SK-N-SH (cell line): ENCODE measurements around the gene GATAD2A. TPM values are rescaled to one million over a fixed set of nuclear protein-coding genes. Genes with fewer than 3 reads are reported as not detected.

Experiments
- CTCF ChIA-PET: fragments of 300-600, 350-600 bp; formaldehyde crosslinking; extraction: SDS; loops from one replicate; lab custom pipeline; 2021; lab: Yijun Ruan, JAX
- POLR2A ChIA-PET: fragments of 350-600 bp; sonication (Branson Sonifier 250); formaldehyde crosslinking; extraction: SDS; loops from one replicate; lab custom pipeline; 2020; ENCODE audit warnings: antibody characterized with exemption, inconsistent platforms; lab: Yijun Ruan, JAX
- DNase-seq: peaks from one replicate; pipeline ENCODE4 v3.0.0; 2012
- H2AFZ ChIP-seq: fragments of 200-600 bp; sonication (generic); 2 replicates; pipeline ENCODE4 v1.8.1; 2016; ENCODE audit warnings: antibody characterized with exemption, mild to moderate bottlenecking, low read depth
- H3F3A ChIP-seq: fragments of 200-600 bp; sonication (generic); replicated peaks from 2 replicates; pipeline ENCODE3; 2016; ENCODE audit warnings: antibody characterized with exemption, mild to moderate bottlenecking; ENCODE audit not compliant: insufficient read depth
- H3K27ac ChIP-seq, 2 experiments: fragments of 200-500 bp in 1 of 2; fragments of 200-600 bp in 1 of 2; sonication (Bioruptor generic) in 1 of 2; sonication (generic), shearing (Covaris generic) in 1 of 2; 2 replicates each; pipeline versions ENCODE4 v1.5.1 to v1.6.1; 2014 to 2016; ENCODE audit warnings: low read depth in 2 of 2, inconsistent platforms in 1 of 2, low read length in 1 of 2, mild to moderate bottlenecking in 1 of 2, mixed read lengths in 1 of 2
- H3K27me3 ChIP-seq: fragments of 200-600 bp; sonication (generic), shearing (Covaris generic); 2 replicates; pipeline ENCODE4 v1.6.1; 2016; ENCODE audit warnings: mixed run types; ENCODE audit not compliant: insufficient read depth
- H3K36me3 ChIP-seq, 2 experiments: fragments of 200-500 bp in 1 of 2; fragments of 200-600 bp in 1 of 2; sonication (Bioruptor generic) in 1 of 2; sonication (generic) in 1 of 2; replicated peaks in 1 of 2; 2 replicates each; pipeline versions ENCODE3 to v1.5.1; 2014 to 2016; ENCODE audit warnings: low read length in 1 of 2, mild to moderate bottlenecking in 1 of 2; ENCODE audit not compliant: insufficient read depth in 2 of 2, control insufficient read depth in 1 of 2
- H3K4me1 ChIP-seq, 2 experiments: fragments of 200-500 bp in 1 of 2; fragments of 200-600 bp in 1 of 2; sonication (Bioruptor generic) in 1 of 2; sonication (generic), shearing (Covaris generic) in 1 of 2; 2 replicates each; pipeline versions ENCODE4 v1.5.1 to v1.6.1; 2014 to 2016; ENCODE audit warnings: low read depth in 1 of 2, low read length in 1 of 2, mixed run types in 1 of 2; ENCODE audit not compliant: insufficient read depth in 2 of 2, control insufficient read depth in 1 of 2
- H3K4me2 ChIP-seq: fragments of 200-600 bp; sonication (generic), shearing (Covaris generic); 2 replicates; pipeline ENCODE4 v1.6.1; 2017; ENCODE audit warnings: mixed run types
- H3K4me3 ChIP-seq, 2 experiments: fragments of 200-500 bp in 1 of 2; fragments of 200-600 bp in 1 of 2; sonication (Bioruptor generic) in 1 of 2; sonication (generic), shearing (Covaris generic) in 1 of 2; 2 replicates each; pipeline versions ENCODE4 v1.5.1 to v1.8.1; 2014 to 2016; ENCODE audit warnings: low read depth in 2 of 2, inconsistent platforms in 1 of 2, low read length in 1 of 2, mild to moderate bottlenecking in 1 of 2, mixed read lengths in 1 of 2, moderate library complexity in 1 of 2
- H3K79me2 ChIP-seq: fragments of 200-600 bp; sonication (generic); 2 replicates; pipeline ENCODE4 v1.8.1; 2017; ENCODE audit warnings: mild to moderate bottlenecking; ENCODE audit not compliant: insufficient read depth
- H3K9ac ChIP-seq: fragments of 200-600 bp; sonication (generic); 2 replicates; pipeline ENCODE4 v1.6.1; 2017; ENCODE audit warnings: mixed run types
- H3K9me2 ChIP-seq: fragments of 200-600 bp; sonication (generic); 2 replicates; pipeline ENCODE4 v1.6.1; 2017; ENCODE audit warnings: mixed run types
- H3K9me3 ChIP-seq: fragments of 200-600 bp; sonication (generic); 2 replicates; pipeline ENCODE4 v1.6.1; 2017; ENCODE audit warnings: mixed run types, mild to moderate bottlenecking, moderate library complexity
- H4K20me1 ChIP-seq: fragments of 200-600 bp; sonication (generic); 2 replicates; pipeline ENCODE4 v1.6.1; 2017; ENCODE audit warnings: mild to moderate bottlenecking, mixed run types; ENCODE audit not compliant: insufficient read depth
- CTCF ChIP-seq: fragments of 200-600 bp; sonication (generic); IDR thresholded peaks from 2 replicates; pipeline ENCODE4 v1.6.1; 2017; ENCODE audit warnings: antibody characterized with exemption, mild to moderate bottlenecking, moderate library complexity
- FOXJ3 ChIP-seq: sonication (generic); formaldehyde crosslinking; IDR thresholded peaks from 2 replicates; pipeline ENCODE4 v1.5.1; 2020; ENCODE audit warnings: mild to moderate bottlenecking, missing genetic modification reagents
- NRF1 ChIP-seq: IDR thresholded peaks from 2 replicates; pipeline ENCODE4 v1.6.1; 2012; ENCODE audit warnings: low read depth, mild to moderate bottlenecking, low read length
- RAD21 ChIP-seq: IDR thresholded peaks from 2 replicates; pipeline ENCODE4 v1.6.1; 2012; ENCODE audit warnings: mild to moderate bottlenecking, low read length
- RFX5 ChIP-seq: IDR thresholded peaks from 2 replicates; pipeline ENCODE4 v1.6.1; 2012; ENCODE audit warnings: mild to moderate bottlenecking, improper control_type of control experiment, low read length
- RXRA ChIP-seq: IDR thresholded peaks from 2 replicates; pipeline ENCODE4 v1.4.0; 2012; ENCODE audit warnings: low read depth, mild to moderate bottlenecking, borderline replicate concordance
- SIN3A ChIP-seq: IDR thresholded peaks from 2 replicates; pipeline ENCODE4 v1.6.1; 2012; ENCODE audit warnings: low read depth, mild to moderate bottlenecking, low read length, moderate library complexity, borderline replicate concordance
- TCF12 ChIP-seq: IDR thresholded peaks from 2 replicates; pipeline ENCODE4 v1.4.0; 2012
- YY1 ChIP-seq: IDR thresholded peaks from 2 replicates; pipeline ENCODE4 v1.4.0; 2012; ENCODE audit warnings: low read depth, mild to moderate bottlenecking
- ZBTB33 ChIP-seq: IDR thresholded peaks from 2 replicates; pipeline ENCODE4 v1.4.0; 2012; ENCODE audit warnings: low read depth, borderline replicate concordance
- WGBS: methylation state at CpG from one replicate; pipeline ENCODE4 v1.1.6; 2017; ENCODE audit warnings: low lambda C conversion rate; 5-methylcytosine and 5-hydroxymethylcytosine counted together
- polyA plus RNA-seq, 3 experiments: library from polyadenylated mRNA; depleted of rRNA; stranded (reverse); fragments of >200 nt; gene quantifications; 2 replicates each; pipeline ENCODE4 v1.2.3, GENCODE V29; 2012
- TF ChIP-seq, protein P1 (sequence below): IDR thresholded peaks from 2 replicates; pipeline ENCODE4 v1.6.1; 2012; ENCODE audit warnings: mild to moderate bottlenecking, low read depth, low read length, moderate library complexity

The GATAD2A gene
- polyA plus RNA-seq, 1 of the 3 experiments (the other 2 are of a cell fraction) = 36.6 TPM

- ChIA-PET CTCF (interaction anchor here (2.1 to 3.4 kb wide), 2 partner anchors 13 to 134 kb away, joined by 8 to 25 read pairs; no protein-coding TSS in a partner anchor), POLR2A (no interaction called here)
- Histone ChIP-seq H2AFZ (no peak overlapping the region), H3K27me3 (no peaks in the 10 kb centered on the region), H3K9me3 (no peaks in the 10 kb centered on the region), H3K9me2 (no peaks in the 10 kb centered on the region), H3K27ac (no peak overlapping the region), H3K4me2 (no peak overlapping the region), H3K4me1 (no peaks in the 10 kb centered on the region), H3F3A (peaks cover 8% of the 10 kb centered on the region), H3K4me3 (no peak overlapping the region), H3K79me2 (no peaks in the 10 kb centered on the region), H4K20me1 (no peaks in the 10 kb centered on the region), H3K36me3 (peaks cover 11 to 50% of the 10 kb centered on the region in 2 experiments), H3K9ac (no peak overlapping the region)
- TF ChIP-seq RXRA = no peak
- TF ChIP-seq, protein P1, sequence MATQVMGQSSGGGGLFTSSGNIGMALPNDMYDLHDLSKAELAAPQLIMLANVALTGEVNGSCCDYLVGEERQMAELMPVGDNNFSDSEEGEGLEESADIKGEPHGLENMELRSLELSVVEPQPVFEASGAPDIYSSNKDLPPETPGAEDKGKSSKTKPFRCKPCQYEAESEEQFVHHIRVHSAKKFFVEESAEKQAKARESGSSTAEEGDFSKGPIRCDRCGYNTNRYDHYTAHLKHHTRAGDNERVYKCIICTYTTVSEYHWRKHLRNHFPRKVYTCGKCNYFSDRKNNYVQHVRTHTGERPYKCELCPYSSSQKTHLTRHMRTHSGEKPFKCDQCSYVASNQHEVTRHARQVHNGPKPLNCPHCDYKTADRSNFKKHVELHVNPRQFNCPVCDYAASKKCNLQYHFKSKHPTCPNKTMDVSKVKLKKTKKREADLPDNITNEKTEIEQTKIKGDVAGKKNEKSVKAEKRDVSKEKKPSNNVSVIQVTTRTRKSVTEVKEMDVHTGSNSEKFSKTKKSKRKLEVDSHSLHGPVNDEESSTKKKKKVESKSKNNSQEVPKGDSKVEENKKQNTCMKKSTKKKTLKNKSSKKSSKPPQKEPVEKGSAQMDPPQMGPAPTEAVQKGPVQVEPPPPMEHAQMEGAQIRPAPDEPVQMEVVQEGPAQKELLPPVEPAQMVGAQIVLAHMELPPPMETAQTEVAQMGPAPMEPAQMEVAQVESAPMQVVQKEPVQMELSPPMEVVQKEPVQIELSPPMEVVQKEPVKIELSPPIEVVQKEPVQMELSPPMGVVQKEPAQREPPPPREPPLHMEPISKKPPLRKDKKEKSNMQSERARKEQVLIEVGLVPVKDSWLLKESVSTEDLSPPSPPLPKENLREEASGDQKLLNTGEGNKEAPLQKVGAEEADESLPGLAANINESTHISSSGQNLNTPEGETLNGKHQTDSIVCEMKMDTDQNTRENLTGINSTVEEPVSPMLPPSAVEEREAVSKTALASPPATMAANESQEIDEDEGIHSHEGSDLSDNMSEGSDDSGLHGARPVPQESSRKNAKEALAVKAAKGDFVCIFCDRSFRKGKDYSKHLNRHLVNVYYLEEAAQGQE = no peak
- no peak for TF ChIP-seq TCF12
- TF ChIP-seq FOXJ3 = no peak
- no peak for TF ChIP-seq SIN3A
- TF ChIP-seq CTCF = no peak
- no peak for TF ChIP-seq NRF1
- TF ChIP-seq RFX5 = no peak
- TF ChIP-seq ZBTB33 = no peak
- TF ChIP-seq RAD21 = no peak
- TF ChIP-seq YY1 = no peak
- WGBS = 87% methylated on average over 2 of the region's 11 CpGs
- DNase-seq = no peak
Measured at GRCh38 chr19:19356500-19356899, 49.0 kb upstream of the GATAD2A start.
